ENCODE data around the gene PAMR1. TPM values are rescaled to one million over a fixed set of nuclear protein-coding genes. Genes with fewer than 3 reads are reported as not detected.

Gene PAMR1
- total RNA-seq, 4 donors from 2014 or later, result 0.49 to 3.2 (median 1.4) TPM

DNA sequence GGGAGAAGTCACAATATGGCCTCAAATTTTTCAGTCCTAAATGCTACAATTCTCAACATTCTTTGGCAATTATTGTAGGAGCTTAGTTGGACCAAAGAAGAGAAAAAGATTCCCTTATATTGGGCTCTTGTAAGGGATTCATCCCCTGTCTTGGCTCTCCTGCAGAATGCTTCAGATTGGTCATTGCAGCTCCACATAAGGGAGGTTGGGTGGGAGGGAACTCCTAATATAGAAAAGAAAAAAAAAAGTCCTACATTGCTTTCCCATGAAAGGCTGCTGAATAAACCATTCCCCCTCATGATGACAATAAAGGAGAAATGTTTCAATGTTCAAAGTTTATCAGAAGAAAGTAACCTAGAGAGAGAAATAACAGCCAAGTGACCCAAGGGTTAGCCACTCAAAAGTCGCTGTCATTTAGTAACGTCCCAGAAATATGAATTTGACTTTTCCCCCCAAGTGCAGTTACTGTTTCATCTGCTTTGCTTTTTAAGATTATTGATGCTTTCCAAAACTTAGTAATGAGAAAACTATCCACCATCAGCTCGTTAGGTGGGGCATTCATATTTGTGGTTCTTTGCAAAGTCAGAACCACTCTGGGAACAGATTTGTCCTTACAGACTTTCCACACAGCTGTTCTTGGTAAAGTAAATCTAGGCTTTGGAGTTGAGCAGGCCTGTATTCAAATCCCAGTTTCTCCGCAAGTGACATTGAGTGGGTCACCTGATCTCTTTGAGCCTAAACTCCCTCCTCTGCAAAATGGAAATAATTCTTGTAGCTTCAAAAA is 101.1 kb downstream of the PAMR1 start:
- ATAC-seq (no peak), DNase-seq (no peak)
- no peak for TF ChIP-seq POLR2A (IDR thresholded peaks at IDR 0.05)
- TF ChIP-seq, protein P1, sequence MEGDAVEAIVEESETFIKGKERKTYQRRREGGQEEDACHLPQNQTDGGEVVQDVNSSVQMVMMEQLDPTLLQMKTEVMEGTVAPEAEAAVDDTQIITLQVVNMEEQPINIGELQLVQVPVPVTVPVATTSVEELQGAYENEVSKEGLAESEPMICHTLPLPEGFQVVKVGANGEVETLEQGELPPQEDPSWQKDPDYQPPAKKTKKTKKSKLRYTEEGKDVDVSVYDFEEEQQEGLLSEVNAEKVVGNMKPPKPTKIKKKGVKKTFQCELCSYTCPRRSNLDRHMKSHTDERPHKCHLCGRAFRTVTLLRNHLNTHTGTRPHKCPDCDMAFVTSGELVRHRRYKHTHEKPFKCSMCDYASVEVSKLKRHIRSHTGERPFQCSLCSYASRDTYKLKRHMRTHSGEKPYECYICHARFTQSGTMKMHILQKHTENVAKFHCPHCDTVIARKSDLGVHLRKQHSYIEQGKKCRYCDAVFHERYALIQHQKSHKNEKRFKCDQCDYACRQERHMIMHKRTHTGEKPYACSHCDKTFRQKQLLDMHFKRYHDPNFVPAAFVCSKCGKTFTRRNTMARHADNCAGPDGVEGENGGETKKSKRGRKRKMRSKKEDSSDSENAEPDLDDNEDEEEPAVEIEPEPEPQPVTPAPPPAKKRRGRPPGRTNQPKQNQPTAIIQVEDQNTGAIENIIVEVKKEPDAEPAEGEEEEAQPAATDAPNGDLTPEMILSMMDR (IDR thresholded peaks at IDR 0.05 in 4 of 5, conservative IDR thresholded peaks at IDR 0.05 in 1 of 5), result no peak
- H3K27ac ChIP-seq, result no peak overlapping the region
- intact Hi-C loops (cut with DNase I; ENCODE audit: low total_unique reads) (no loop called here), in situ Hi-C loops (cut with MboI; ENCODE audit: low sequenced_read_pairs in 4 of 4) (loop anchor here in 2 of 4 donors (25.0 kb wide), 1 partner anchor 837 kb away; no protein-coding TSS in a partner anchor)
- no peaks in the 10 kb centered on the region for H3K36me3 ChIP-seq
- H3K9me3 ChIP-seq, result no peaks in the 10 kb centered on the region
- H3K27me3 ChIP-seq, result peaks cover 12 to 30% (median 19%) of the 10 kb centered on the region in 3 donors
- no peak overlapping the region for H3K4me3 ChIP-seq
- H3K4me1 ChIP-seq, result peaks cover 0 to 13% of the 10 kb centered on the region in 2 donors

DNA sequence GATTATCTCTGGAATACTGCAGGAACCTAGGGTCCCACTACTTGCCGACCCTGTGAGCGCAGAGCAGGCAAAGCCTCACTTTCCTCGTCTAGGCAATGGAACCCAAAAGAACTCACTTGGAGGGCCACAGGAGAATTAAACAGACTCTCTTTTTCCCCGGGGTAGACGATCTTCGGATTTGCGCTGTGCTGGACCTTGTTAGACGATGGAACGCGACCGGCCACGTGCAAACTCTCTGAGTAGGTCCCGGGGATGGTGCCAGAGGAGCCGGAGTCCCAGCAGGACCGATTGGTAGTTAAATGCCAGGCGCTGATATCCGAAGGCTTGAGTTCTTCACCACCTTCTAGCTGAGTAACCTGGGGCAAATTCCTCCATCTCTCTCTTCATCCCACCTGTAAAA is 105.0 kb downstream of the PAMR1 start:
- Histone ChIP-seq H3K27me3 (peaks cover 40 to 65% (median 56%) of the 10 kb centered on the region in 3 donors), H3K36me3 (no peaks in the 10 kb centered on the region), H3K4me1 (peaks cover 0 to 24% of the 10 kb centered on the region in 2 donors), H3K27ac (no peak overlapping the region), H3K9me3 (no peaks in the 10 kb centered on the region), H3K4me3 (peak overlapping the region in 3 of 4 donors; percentile 47 to 61 (median 50))
- TF ChIP-seq, protein P1 (IDR thresholded peaks at IDR 0.05 in 4 of 5, conservative IDR thresholded peaks at IDR 0.05 in 1 of 5), result no peak
- no peak for TF ChIP-seq POLR2A (IDR thresholded peaks at IDR 0.05)
- in situ Hi-C loops (cut with MboI; ENCODE audit: low sequenced_read_pairs in 4 of 4), result loop anchor here in 2 of 4 donors (25.0 kb wide), 1 partner anchor 833 kb away; no protein-coding TSS in a partner anchor
- intact Hi-C loops (cut with DNase I; ENCODE audit: low total_unique reads), result no loop called here
- no peak for DNase-seq
- ATAC-seq, result no peak

DNA sequence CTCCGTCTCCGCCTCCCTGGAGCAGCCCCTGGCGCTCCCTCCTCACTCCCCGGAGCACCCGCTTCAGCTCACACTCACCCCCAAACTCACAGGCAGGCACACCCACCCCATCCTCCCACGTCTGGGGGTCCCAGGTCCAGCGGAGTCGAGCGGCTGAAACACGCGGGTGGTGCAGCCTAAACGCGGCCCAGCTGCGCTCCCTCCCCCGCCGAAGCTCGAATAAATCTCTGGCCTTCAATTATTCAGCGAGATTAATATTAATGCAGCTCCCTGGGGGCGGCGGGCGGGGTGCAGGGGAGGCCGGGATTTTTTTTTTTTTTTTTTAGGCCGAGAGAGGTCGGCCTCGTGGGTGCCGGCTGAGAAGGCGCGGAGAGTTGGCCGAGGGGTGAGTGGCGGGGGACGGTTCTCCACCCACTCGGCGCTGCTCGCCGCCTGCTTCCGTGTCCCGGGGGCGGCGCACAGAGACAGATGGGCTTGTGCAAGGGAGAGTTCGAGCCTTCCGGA is 105.5 kb downstream of the PAMR1 start:
- DNase-seq (no peak), ATAC-seq (no peak)
- Histone ChIP-seq H3K4me1 (peaks cover 0 to 24% of the 10 kb centered on the region in 2 donors), H3K27ac (no peak overlapping the region), H3K4me3 (peak overlapping the region; percentile 47 to 61 (median 50)), H3K9me3 (no peaks in the 10 kb centered on the region), H3K27me3 (peaks cover 40 to 65% (median 57%) of the 10 kb centered on the region in 3 donors), H3K36me3 (no peaks in the 10 kb centered on the region)
- in situ Hi-C loops (cut with MboI; ENCODE audit: low sequenced_read_pairs in 4 of 4), result loop anchor here in 2 of 4 donors (25.0 kb wide), 1 partner anchor 833 kb away; no protein-coding TSS in a partner anchor
- TF ChIP-seq POLR2A (IDR thresholded peaks at IDR 0.05), result no peak
- TF ChIP-seq, protein P1 (IDR thresholded peaks at IDR 0.05 in 4 of 5, conservative IDR thresholded peaks at IDR 0.05 in 1 of 5), result no peak
- intact Hi-C loops (cut with DNase I; ENCODE audit: low total_unique reads), result no loop called here

DNA sequence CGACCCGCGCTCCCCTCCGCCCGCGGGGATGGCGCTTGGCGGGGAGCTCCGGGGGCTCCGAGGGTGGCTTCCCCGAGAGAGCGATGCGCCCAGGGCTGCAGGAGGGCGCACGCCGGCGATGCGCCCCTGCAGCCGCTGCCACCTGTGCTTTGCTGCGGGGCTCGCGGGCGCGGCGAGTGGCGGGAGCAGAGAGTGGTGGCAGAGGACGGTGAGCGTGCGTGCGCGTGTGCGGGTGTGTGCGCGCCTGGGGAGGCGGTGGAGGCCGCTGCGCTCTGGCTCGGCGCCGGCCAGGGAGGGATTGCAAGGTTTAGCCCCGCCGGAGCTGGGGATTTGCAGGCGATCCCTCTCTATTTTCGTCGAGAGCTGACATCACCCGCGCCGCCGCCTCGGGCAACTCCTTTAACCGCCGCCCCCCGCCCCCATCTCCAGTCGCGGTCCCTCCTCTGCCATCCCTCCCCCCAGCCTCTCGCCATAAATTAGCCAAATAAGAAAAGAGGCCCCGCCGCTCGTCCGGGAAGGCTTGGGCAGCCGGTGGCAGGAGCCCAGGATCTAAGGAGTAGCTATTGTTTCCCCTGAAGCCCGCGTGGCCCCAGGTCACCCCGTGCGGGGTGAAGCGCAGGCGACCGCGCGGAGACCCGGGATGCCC is 106.1 kb downstream of the PAMR1 start, which contains the start of gene SLC1A2:
SLC1A2 (minus strand) TSS at position 375 of the 646 bp plus-strand sequence. CDS start 592 bp downstream, outside the sequence.
- H3K9me3 ChIP-seq, result no peaks in the 10 kb centered on the region
- peaks cover 40 to 62% (median 60%) of the 10 kb centered on the region in 3 donors for H3K27me3 ChIP-seq
- intact Hi-C loops (cut with DNase I; ENCODE audit: low total_unique reads), result no loop called here
- peak within 1 kb of the TSS; percentile 47 to 61 (median 50) for H3K4me3 ChIP-seq
- H3K36me3 ChIP-seq, result no peaks in the 10 kb centered on the region
- H3K4me1 ChIP-seq, result peaks cover 0 to 24% of the 10 kb centered on the region in 2 donors
- TF ChIP-seq POLR2A (IDR thresholded peaks at IDR 0.05), result no peak
- TF ChIP-seq, protein P1 (IDR thresholded peaks at IDR 0.05 in 4 of 5, conservative IDR thresholded peaks at IDR 0.05 in 1 of 5), result no peak
- ATAC-seq (no peak), DNase-seq (no peak)
- no peak within 1 kb of the TSS for H3K27ac ChIP-seq
- in situ Hi-C loops (cut with MboI; ENCODE audit: low sequenced_read_pairs in 4 of 4), result loop anchor here in 2 of 4 donors (25.0 kb wide), 1 partner anchor 832 kb away; no protein-coding TSS in a partner anchor
